Measurements from ENCODE around the gene HOXC5. TPM values are rescaled to one million over a fixed set of nuclear protein-coding genes. Genes with fewer than 3 reads are reported as not detected.
A peak's percentile ranks its signal among the peaks of the same experiment; 100 is the strongest.

The HOXC5 gene
- total RNA-seq, 1 experiment from 2014 or later: 5.0 TPM

GRCh38 chr12:54036620-54037359, 3.9 kb downstream of the HOXC5 start:
- TF ChIP-seq POLR2AphosphoS5 (IDR thresholded peaks at IDR 0.05; ENCODE audit: low read depth, low read length) (no peak; the same call in 1 of the 2 replicates), CTCF (IDR thresholded peaks at IDR 0.05) (no peak; the same call in 1 of the 2 replicates)
- TF ChIP-seq, protein P1, sequence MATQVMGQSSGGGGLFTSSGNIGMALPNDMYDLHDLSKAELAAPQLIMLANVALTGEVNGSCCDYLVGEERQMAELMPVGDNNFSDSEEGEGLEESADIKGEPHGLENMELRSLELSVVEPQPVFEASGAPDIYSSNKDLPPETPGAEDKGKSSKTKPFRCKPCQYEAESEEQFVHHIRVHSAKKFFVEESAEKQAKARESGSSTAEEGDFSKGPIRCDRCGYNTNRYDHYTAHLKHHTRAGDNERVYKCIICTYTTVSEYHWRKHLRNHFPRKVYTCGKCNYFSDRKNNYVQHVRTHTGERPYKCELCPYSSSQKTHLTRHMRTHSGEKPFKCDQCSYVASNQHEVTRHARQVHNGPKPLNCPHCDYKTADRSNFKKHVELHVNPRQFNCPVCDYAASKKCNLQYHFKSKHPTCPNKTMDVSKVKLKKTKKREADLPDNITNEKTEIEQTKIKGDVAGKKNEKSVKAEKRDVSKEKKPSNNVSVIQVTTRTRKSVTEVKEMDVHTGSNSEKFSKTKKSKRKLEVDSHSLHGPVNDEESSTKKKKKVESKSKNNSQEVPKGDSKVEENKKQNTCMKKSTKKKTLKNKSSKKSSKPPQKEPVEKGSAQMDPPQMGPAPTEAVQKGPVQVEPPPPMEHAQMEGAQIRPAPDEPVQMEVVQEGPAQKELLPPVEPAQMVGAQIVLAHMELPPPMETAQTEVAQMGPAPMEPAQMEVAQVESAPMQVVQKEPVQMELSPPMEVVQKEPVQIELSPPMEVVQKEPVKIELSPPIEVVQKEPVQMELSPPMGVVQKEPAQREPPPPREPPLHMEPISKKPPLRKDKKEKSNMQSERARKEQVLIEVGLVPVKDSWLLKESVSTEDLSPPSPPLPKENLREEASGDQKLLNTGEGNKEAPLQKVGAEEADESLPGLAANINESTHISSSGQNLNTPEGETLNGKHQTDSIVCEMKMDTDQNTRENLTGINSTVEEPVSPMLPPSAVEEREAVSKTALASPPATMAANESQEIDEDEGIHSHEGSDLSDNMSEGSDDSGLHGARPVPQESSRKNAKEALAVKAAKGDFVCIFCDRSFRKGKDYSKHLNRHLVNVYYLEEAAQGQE (IDR thresholded peaks at IDR 0.05; ENCODE audit: insufficient read depth in 1 of 2, low read depth in 2 of 2, low read length in 1 of 2): no peak
- ChIA-PET CTCF (interaction anchor here (0.6 to 1.0 kb wide), 3 partner anchors 9 to 281 kb away, joined by 3 to 4 read pairs (median 3); partner anchors contain the start of gene HOXC6), POLR2A (no interaction called here)
- DNase-seq (ENCODE audit: low read depth, low spot score) (no peak), ATAC-seq (peak; percentile 78)
- BruUV-seq (replicated peaks): no TSS peak
- H3K27ac ChIP-seq (ENCODE audit: low read length): peak overlapping the region; percentile 81
- H3K27me3 ChIP-seq (ENCODE audit: control insufficient read depth, insufficient read depth, low read length): no peaks in the 10 kb centered on the region
- in situ Hi-C loops (cut with HindIII; ENCODE audit: low pct_unique_long_range_greater_than_20kb, low sequenced_read_pairs) (no loop called here), intact Hi-C loops (cut with micrococcal nuclease; ENCODE audit: unreplicated experiment) (no loop called here)
- H3K4me1 ChIP-seq (ENCODE audit: control insufficient read depth, insufficient read depth, low read length): peaks cover 95% of the 10 kb centered on the region
- no peak overlapping the region for H3K4me3 ChIP-seq (ENCODE audit: low read depth in 2 of 2, low read length in 2 of 2)
- H3K9me3 ChIP-seq (ENCODE audit: control insufficient read depth, insufficient read depth, low read depth, low read length): no peaks in the 10 kb centered on the region
- H3K36me3 ChIP-seq (ENCODE audit: control insufficient read depth, insufficient read depth, low read length): no peaks in the 10 kb centered on the region

- BruUV-seq (replicated peaks): no TSS peak
- POLR2A ChIA-PET: no interaction called here
Measured at GRCh38 chr12:54037360-54038283, 4.8 kb downstream of the HOXC5 start.

More at GRCh38 chr12:54037360-54038283, 4.8 kb downstream of the HOXC5 start:
- in situ Hi-C loops (cut with HindIII; ENCODE audit: low pct_unique_long_range_greater_than_20kb, low sequenced_read_pairs): no loop called here
- Histone ChIP-seq H3K4me3 (ENCODE audit: low read depth in 2 of 2, low read length in 2 of 2) (no peak overlapping the region; a peak in 1 of 4 replicates), H3K27ac (ENCODE audit: low read length) (peak overlapping the region; percentile 81), H3K9me3 (ENCODE audit: control insufficient read depth, insufficient read depth, low read depth, low read length) (no peaks in the 10 kb centered on the region), H3K27me3 (ENCODE audit: control insufficient read depth, insufficient read depth, low read length) (no peaks in the 10 kb centered on the region), H3K36me3 (ENCODE audit: control insufficient read depth, insufficient read depth, low read length) (no peaks in the 10 kb centered on the region), H3K4me1 (ENCODE audit: control insufficient read depth, insufficient read depth, low read length) (peaks cover 95% of the 10 kb centered on the region)
- ATAC-seq (no peak; the same call in 1 of the 2 replicates), DNase-seq (ENCODE audit: low read depth, low spot score) (no peak)
- intact Hi-C loops (cut with micrococcal nuclease; ENCODE audit: unreplicated experiment): no loop called here
- TF ChIP-seq TCF7L2 (IDR thresholded peaks at IDR 0.05; ENCODE audit: low read depth, low read length) (no peak), POLR2AphosphoS5 (IDR thresholded peaks at IDR 0.05; ENCODE audit: low read depth, low read length) (no peak), CTCF (IDR thresholded peaks at IDR 0.05) (no peak), SIN3A (IDR thresholded peaks at IDR 0.05; ENCODE audit: borderline replicate concordance, insufficient read depth, low read depth, low read length) (no peak)
- TF ChIP-seq, protein P1 (IDR thresholded peaks at IDR 0.05; ENCODE audit: insufficient read depth in 1 of 2, low read depth in 2 of 2, low read length in 1 of 2): no peak
- CTCF ChIA-PET: no interaction called here

All from Panc1 (cell line).